HG02885 (cell line): Measurements from ENCODE around the gene GNB3.
A peak's percentile ranks its signal among the peaks of the same experiment; 100 is the strongest.

Source experiments
- ATAC-seq: cut with Tn5 transposase; IDR thresholded peaks from one replicate; pipeline ENCODE4 v1.9.1; 2021; ENCODE audit warnings: mild to moderate bottlenecking; ENCODE audit not compliant: unreplicated experiment, poor library complexity

GNB3 gene

GRCh38 chr12:6834873-6835272, 5.9 kb upstream of the GNB3 start:
- ATAC-seq: no peak

DNA sequence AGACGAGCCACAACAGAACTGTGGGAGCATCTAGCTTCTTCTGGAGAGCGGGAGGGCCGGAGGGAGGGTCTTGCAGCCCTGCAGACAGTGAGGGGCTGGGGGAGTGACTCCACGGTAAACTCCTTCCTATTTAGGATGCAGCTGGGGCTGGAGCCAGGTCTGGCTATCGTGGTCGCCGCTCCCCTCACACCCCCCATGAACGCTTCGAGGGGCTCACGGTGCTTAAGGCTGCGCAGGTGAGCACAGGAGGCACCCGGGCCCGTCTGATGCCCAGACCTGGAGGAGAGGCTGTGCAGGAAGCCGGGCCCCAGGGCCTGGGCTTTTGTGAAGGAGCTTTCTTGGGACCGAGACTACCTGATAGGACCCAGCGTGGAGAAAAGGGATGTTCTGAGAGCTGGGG, 3.9 kb upstream of the GNB3 start:
- ATAC-seq: no peak

DNA sequence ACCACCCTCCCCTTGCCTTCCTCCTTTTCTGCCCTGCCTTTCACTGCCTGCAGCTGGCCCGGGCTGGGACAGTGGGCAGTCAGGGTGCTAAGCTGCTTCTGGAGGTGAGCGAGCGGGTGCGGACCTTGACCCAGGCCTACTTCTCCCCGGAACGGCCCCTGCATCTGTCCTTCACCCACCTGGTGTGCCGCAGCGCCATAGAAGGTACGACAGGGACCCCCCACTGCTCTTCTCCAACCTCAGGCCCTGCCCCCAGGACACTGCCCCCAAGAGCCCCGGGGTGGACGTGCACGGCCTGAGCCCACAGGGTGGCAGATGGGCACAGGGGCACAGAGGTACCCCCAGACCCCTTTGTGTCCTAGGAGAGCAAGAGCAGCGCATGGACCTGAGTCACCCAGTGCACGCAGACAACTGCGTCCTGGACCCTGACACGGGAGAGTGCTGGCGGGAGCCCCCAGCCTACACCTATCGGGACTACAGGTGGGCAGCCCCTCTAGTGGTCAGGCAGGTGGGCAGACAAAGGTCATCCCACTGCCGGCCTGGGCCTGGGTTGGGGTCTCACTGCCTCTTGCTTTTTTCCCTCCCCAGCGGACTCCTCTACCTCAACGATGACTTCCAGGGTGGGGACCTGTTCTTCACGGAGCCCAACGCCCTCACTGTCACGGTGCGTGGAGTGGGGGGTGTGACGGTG, 3.2 kb upstream of the GNB3 start:
- ATAC-seq: no peak

DNA sequence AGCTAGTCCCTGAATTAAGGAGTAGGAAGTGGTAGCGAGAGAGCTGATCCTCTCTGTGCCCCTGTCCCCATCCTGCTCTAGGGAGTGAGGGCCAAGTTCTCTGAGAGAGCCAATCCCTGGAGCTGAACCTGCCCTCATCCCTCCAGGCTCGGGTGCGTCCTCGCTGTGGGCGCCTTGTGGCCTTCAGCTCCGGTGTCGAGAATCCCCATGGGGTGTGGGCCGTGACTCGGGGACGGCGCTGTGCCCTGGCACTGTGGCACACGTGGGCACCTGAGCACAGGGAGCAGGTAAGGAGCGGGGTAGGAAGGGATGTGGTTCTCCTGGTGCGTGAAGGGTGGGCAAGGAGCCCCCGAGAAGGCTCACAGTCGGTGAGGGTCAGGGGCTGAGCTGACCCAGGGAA, 1.9 kb upstream of the GNB3 start:
- no peak for ATAC-seq

DNA sequence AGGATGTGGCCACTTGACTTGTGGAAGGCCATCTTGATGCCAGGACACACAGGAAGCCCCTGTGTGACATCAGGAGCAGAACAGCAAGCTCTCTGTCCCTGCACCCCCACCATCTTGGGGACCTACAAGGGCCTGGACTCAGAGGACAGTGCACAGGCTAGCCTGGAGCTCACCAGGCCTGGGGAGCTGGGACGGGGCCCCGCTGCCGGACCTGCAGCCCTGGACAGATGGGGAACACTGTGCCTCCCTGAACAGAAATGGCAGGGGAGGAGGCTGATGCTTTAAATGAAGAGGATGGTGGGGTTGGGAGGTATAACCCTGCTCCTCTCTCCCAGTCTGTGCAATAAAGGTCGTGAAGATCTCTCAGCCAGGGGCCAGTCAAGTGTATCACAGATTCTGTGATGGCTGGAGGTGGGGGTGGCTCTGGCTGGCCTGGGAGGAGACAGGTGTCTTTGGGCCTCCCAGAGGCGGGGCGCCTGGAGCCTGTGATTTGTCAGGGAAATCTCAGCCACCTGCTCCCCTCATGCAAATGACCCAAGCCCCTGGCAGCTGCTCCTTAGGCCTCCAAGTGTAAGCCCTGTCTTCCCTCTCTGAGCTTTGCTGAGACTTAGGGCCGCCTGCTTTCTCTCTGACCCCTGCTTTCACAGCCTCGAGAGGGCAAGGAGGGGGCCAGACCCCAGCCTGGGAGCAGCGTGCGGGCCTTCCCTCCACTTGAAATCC, 1.1 kb upstream of the GNB3 start:
- peak; percentile 84 for ATAC-seq

- no peak for ATAC-seq
These were observed 395 bp upstream of the GNB3 start for GRCh38 chr12:6840330-6840729.

GRCh38 chr12:6842075-6842474, 1.4 kb downstream of the GNB3 start:
- ATAC-seq: no peak

DNA sequence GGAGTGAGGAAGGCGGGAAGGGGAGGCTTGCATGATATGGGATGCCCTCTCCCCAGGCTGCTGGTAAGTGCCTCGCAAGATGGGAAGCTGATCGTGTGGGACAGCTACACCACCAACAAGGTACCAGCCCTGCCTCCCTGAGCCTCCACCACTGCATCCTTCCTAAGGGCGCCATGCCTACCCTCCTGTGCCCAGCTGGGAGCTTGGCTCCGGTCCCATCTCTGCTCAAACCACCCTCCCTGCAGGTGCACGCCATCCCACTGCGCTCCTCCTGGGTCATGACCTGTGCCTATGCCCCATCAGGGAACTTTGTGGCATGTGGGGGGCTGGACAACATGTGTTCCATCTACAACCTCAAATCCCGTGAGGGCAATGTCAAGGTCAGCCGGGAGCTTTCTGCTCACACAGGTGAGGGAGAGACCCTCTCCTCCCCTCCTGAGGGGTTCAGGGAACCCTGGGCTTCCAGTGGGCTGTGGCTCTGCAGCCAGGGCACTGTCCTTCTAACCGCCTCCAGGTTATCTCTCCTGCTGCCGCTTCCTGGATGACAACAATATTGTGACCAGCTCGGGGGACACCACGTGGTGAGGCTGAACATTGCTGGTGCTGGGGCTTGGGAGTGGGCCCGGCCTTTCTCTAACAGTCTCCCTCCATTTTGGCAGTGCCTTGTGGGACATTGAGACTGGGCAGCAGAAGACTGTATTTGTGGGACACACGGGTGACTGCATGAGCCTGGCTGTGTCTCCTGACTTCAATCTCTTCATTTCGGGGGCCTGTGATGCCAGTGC, 2.6 kb downstream of the GNB3 start:
- no peak for ATAC-seq

DNA sequence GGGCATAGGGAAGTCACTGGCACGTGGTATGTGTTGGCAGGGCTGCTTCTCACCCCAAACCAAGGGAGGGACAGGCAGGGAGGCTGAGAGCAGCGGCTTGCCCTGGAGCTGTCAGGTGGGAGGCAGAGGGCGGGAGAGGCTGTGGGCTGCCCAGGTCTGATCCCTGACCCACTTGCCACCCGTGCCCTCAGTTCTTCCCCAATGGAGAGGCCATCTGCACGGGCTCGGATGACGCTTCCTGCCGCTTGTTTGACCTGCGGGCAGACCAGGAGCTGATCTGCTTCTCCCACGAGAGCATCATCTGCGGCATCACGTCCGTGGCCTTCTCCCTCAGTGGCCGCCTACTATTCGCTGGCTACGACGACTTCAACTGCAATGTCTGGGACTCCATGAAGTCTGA, 4.7 kb downstream of the GNB3 start:
- no peak for ATAC-seq

GRCh38 chr12:6846316-6846869, 5.7 kb downstream of the GNB3 start:
- ATAC-seq: no peak

DNA sequence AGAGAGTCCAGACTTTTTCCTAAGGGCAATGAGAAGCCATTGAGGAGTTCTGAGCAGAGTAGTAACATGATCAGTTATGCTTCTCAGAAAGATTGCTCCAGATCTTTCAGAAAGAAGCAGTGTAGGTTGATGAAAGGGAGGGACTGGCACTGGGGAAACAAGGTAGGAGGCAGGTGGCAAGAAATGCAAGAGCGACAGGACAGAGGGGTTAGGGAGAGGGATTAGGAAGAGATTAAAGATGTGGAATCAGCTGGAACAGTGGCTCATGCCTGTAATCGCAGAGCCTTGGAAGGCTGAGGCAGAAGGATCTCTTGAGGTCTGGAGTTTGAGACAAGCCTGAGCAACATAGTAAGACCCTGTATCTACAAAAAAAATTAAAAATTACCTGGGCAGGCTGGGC, 7.0 kb downstream of the GNB3 start:
- ATAC-seq: no peak

GRCh38 chr12:6849427-6849826, 8.7 kb downstream of the GNB3 start:
- ATAC-seq: no peak

DNA sequence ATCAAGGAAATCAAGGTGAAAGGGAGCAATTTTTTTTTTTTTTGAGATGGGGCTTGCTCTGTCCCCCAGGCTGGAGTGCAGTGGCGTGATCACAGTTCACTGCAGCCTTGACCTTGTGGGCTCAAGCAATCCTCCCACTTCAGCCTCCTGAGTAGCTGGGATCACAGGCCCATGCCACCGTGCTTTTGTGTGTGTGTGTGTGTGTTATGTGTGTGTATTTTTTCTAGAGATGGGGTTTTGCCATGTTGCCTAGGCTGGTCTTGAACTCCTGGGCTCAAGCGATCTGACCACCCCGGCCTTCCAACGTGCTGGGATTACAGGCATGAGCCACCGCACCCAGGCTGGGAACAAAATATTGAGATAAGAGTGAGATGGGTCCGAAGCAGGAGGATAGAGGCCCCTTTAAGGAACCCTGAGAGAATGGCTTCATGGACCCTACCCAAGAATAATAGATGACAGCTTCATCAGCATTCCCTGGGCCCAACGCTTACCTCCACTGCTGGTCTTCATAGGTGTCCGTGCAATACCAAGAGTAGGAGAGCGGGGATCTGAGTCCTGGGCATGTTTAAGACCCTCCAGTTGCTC, 9.3 kb downstream of the GNB3 start:
- ATAC-seq: no peak

- ATAC-seq: no peak
These were observed 10.0 kb downstream of the GNB3 start for GRCh38 chr12:6850796-6851152.

DNA sequence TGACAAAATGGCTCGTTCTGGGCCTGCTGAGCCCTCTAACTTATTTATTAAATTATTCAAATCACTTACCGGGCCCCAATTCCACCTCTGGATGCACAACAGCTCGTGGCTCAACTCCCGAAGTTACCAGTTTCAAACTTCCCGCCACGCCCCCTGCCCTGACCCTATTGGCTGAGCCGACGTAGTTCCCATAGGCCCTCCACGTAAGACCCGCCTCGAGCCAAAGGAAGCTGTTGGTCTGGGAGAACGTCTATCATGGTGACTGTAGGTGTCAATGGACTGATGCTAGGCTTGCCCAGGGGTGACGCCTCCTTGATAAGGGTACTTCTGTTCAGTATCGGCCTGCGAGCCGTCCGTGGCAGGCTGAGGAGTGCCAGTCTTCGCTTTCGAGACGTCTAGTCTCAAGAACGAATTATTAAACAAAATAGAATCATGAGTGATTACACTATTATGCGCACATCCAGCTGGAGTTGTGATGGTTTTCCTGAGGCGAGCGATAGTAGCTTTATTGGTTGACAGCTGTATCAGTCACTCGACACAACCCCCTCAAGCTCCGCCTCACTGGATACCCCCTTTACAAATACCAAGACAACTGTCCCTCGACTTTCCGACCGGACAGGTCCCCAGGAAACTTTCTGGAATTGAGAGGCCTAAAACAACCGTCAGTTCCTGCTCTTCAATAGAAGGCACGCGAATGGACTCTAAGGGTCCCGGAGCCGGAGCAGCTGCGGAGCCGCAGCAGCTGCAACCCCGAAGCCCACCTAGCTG, 10.6 kb downstream of the GNB3 start, which contains the start of gene CDCA3:
CDCA3 (minus strand) TSS at position 134 of the 768 bp plus-strand sequence. CDS start 334 bp downstream, outside the sequence.
- peak; percentile 59 for ATAC-seq

DNA sequence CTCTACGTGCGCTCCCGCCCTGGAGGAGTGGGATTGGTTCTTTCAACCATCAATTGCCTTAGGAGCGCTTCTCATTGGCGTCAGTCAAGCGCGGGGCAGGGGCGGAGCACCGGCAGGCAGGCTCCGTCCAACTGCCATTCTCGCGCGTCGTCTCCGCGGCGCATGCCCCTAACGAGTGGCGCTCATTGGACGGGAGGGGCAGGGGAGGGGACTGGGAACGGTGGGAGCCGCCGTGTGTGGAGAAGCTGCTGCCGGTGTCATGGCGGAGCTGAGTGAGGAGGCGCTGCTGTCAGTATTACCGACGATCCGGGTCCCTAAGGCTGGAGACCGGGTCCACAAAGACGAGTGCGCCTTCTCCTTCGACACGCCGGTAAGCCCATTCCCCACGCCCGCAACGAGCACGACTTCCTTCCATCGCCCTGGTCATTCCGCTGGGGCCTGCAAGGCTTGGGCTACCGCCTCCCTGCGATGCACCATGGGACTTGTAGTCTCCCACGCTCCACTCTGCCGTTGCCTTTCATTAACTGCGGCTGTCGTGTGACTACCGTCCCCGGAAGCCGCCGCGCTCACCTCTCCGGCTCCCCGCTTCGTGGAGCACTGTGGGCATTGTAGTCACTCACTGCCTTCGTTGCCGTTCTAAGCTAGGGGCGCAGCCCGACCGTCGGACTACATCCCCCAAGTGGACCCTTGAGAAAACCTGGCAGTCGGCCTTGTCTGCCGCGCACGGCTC, 11.4 kb downstream of the GNB3 start, which contains the start of gene USP5:
USP5 (plus strand) TSS at position 230 of the 730 bp plus-strand sequence; CDS start at position 260, 30 bp downstream.
- ATAC-seq: peak; percentile 73

DNA sequence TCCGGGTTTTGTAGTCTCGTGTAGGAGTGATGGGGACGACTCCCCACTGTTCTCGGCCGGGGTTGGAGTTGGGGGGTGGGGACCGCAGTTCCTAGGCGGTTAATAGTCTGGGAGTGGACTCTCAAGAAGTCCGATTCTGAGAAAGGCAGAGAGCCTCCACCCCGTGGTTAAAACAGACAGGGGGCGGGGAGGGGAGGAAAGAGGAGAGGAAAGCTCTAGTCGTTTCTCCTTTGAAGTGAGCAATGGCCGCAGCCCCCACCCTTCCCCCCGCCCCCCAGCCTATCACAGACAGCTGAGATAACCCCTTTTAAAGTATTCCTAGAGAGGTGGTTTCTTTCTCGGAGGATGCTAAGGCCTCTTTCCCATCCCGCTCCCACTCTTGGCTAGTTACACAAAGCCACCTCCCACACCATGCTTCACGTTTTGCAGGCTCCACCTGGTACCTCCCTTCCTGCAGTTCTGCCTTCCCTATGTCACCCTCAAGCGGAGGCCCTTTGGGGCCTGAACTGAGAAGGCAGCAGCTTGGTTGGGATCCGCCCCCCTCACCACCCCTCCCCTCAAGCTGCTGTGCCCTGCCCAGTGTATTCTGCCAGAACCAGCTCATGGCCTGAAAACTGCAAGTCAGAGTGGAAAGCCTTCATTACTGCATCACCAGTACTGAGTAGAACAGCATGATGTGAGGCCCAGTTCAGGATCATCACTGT, 12.1 kb downstream of the GNB3 start:
- no peak for ATAC-seq

DNA sequence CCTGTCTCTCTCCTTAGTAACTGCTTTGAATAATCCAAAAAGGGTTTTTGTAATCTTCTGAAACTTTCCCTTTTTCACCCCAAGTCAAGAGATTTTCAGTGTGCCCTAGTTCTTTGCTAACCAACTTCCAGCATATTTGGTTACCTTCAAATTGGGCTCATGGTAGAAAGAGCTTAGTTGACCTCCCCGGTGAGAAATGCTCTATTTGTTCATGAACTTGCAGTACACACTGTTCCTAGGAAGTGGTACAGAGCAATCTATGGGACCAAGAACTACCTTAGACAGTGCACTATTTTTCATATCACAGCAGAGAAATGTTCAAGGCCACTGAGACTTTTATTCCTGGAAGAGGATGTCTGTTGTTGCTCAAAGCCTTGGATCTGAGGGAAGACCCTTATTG, 12.9 kb downstream of the GNB3 start:
- ATAC-seq: no peak
